ENCODE measurements around the gene RASGRP4.
A peak's percentile ranks its signal among the peaks of the same experiment; 100 is the strongest.
"Not testable (repeated sequence)": the region's sequence is repeated elsewhere in the genome, so short reads cannot be mapped to it uniquely, and the experiment has no call there.

The RASGRP4 gene, protein sequence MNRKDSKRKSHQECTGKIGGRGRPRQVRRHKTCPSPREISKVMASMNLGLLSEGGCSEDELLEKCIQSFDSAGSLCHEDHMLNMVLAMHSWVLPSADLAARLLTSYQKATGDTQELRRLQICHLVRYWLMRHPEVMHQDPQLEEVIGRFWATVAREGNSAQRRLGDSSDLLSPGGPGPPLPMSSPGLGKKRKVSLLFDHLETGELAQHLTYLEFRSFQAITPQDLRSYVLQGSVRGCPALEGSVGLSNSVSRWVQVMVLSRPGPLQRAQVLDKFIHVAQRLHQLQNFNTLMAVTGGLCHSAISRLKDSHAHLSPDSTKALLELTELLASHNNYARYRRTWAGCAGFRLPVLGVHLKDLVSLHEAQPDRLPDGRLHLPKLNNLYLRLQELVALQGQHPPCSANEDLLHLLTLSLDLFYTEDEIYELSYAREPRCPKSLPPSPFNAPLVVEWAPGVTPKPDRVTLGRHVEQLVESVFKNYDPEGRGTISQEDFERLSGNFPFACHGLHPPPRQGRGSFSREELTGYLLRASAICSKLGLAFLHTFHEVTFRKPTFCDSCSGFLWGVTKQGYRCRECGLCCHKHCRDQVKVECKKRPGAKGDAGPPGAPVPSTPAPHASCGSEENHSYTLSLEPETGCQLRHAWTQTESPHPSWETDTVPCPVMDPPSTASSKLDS

DNA sequence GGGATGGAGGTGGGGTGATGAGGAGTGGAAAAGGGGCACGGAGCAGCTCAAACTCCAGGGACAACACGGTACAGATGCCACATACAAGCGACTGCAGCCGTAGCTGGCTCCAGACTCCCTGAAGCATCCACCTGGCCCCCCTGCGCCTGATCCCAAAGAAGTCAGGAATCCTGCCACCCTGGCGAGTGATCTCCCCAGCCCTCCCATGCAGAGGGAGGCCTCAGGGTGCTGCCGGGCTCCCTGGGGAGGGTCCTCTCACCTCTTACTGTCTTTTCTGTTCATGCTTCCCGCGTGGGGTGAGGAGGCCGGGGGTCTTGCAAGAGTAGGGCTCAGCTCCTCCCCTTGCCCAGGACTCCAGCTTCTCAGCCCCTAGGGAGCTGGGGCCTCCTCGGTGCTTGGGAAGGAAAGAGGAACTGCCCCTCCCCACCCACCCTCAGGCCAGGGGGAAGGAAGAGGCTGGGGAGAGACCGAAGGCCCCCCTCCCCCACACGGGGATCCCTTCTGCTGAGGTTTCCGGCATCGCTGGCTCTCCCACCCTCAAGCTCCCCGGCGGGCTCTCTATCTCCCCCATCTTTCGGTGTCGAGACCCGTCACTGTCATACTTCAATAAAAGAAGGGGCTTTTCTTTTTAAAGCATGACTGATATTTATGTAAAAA is at the start of gene RASGRP4:
TSS of gene RASGRP4 (minus strand) at position 410 of the 657 bp plus-strand sequence. CDS start at position 282, 128 bp downstream.
- peak; percentile 94 for DNase-seq
- in situ Hi-C loops (cut with MboI; ENCODE audit: low pct_unique_long_range_greater_than_20kb, low sequenced_read_pairs) = no loop called here

DNA sequence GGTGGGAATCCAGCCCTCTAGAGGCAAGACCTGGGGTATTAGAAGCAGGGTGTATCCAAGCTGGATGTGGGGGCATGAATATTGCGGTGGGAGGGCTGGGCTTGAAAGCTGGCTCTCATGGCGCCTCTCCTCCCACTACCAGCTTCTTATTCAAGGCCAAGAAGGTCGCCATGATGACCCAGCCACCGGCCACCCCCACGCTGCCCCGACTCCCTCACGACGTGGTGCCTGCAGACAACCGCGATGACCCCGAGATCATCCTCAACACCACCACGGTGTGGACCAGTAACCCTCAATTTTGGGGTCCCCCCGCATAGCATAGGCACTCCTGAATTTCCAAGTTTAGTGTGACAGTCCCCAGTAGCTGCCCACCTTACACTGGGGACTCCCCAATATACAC is 49.2 kb upstream of the RASGRP4 start:
- no peak for DNase-seq
- in situ Hi-C loops (cut with MboI; ENCODE audit: low pct_unique_long_range_greater_than_20kb, low sequenced_read_pairs) = no loop called here

DNA sequence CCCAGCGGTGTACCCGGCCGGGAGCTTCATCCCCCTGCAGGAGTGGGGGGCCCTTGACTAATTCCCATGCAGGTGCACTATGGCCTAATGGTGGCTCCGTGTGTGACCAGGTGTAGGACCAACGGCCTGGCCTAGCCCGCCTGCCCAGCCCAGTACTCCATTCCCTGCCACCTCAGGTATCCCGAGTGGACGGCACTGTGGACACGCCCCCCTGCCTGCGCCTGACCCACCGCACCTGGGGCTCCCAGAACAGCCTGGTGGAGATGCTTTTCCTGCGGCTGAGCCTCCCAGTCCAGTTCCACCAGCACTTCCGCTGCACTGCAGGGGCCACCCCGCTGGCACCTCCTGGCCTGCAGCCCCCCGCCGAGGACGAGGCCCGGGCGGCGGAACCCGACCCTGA is 47.2 kb upstream of the RASGRP4 start:
- no peak for DNase-seq
- in situ Hi-C loops (cut with MboI; ENCODE audit: low pct_unique_long_range_greater_than_20kb, low sequenced_read_pairs) = no loop called here

DNA sequence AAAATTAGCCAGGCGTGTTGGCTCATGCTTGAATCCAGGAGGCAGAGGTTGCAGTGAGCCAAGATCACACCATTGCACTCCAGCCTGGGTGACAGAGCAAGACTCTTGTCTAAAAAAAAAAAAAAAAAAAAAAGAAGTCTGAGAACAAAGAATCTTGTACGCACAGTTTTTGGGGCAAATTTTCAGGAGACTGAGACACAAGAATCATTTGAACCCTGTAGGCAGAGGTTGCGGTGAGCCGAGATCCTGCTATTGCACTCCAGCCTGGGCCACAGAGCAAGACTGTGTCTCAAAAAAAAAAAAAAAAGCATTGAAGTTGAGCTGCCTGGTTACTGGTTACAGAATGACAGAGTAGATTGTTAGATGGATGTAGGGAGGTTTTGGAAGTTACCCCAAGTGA is 46.7 kb upstream of the RASGRP4 start:
- in situ Hi-C loops (cut with MboI; ENCODE audit: low pct_unique_long_range_greater_than_20kb, low sequenced_read_pairs); DNase-seq: not testable (repeated sequence)

DNA sequence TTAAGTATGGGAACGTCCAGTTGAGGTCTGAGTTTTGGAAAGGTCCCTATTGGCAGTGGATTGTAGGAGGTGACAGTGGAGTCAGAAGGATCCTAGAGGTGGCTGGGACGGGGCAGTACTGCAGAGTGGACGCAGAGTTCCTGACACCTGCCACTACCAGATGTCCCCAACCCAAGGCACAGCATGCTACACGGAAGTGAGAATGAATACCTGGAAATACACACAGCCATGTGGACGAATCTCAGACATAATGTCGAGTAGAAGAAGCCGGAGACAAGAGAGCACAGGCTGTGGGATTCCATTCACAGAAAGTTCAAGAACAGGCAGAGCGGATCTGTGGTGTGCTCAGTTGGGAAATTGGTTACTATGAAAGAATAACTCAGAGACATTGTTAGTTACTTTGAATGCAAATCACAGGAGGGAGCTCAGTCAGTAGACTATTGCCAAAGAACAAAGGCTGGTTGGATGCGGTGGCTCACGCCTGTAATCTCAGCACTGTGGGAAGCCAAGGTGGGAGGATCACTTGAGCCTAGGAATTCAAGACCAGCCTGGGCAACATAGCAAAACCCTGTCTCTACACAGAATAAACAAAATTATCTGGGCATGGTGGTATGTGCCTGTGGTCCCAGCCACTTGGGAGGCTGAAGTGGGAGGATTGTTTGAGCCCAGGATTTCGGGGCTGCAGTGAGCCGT is 44.9 kb upstream of the RASGRP4 start:
- in situ Hi-C loops (cut with MboI; ENCODE audit: low pct_unique_long_range_greater_than_20kb, low sequenced_read_pairs) = no loop called here
- DNase-seq = no peak

DNA sequence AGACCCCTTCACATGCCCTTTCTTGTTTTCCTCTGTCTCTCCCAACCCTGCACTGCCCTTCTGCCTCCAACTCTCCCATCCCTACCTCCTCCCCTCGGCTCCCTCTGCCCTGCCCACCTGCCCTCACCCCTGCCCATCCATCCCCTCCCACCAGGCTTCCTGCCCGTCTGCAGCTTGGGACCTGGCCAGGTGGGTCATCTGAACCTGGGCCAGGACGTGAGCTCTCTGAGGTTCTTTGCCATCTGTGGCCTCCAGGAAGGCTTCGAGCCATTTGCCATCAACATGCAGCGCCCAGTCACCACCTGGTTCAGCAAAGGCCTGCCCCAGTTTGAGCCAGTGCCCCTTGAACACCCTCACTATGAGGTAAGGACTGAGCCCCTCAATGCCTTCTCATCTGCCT is 43.1 kb upstream of the RASGRP4 start:
- no peak for DNase-seq
- in situ Hi-C loops (cut with MboI; ENCODE audit: low pct_unique_long_range_greater_than_20kb, low sequenced_read_pairs) = no loop called here

DNA sequence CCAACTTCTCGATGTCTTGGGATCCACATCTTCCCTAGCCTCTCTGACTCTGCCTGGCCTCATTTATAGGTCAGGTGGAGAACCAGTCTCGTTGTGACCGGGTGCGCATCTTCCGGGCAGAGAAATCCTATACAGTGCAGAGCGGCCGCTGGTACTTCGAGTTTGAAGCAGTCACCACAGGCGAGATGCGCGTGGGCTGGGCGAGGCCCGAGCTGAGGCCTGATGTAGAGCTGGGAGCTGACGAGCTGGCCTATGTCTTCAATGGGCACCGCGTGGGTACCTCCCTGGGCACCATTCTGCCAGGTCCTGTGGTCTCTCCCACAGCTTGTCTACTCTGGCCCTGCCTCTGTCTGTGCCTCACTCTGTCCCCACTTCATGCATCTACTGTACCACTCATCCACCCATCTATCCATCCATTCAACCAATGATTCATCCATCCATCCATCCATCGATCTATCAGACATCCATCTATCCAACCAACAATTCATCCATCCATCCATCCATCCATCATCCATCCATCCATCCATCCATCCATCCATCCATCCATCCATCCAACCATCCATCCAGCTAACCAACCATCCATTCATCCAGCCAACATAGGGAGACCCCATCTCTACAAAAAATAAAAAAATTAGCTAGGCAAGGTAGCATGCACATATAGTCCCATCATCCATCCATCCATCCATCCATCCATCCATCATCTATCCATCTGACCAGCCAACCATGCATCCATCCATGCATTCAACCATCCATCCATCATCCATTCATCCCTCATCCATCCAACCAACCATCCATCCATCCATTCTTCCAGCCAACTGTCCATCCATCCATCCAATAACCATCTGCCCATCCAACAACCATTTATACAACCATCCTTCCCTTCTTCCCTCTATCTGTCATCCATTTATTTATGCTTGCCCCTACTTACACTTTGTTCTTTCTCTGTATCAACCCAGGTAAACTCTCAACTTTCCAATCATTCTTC is 41.8 kb upstream of the RASGRP4 start:
- DNase-seq = no peak
- in situ Hi-C loops (cut with MboI; ENCODE audit: low pct_unique_long_range_greater_than_20kb, low sequenced_read_pairs) = no loop called here

DNA sequence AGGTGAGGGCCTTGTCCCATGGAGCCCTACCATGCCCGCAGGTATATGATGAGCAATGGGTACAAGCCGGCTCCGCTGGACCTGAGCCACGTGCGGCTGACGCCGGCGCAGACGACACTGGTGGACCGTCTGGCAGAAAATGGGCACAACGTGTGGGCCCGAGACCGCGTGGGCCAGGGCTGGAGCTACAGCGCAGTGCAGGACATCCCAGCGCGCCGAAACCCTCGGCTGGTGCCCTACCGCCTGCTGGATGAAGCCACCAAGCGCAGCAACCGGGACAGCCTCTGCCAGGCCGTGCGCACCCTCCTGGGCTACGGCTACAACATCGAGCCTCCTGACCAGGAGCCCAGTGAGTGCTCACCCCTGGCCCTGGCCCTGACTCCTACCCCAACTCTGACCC is 40.0 kb upstream of the RASGRP4 start:
- in situ Hi-C loops (cut with MboI; ENCODE audit: low pct_unique_long_range_greater_than_20kb, low sequenced_read_pairs) = no loop called here

DNA sequence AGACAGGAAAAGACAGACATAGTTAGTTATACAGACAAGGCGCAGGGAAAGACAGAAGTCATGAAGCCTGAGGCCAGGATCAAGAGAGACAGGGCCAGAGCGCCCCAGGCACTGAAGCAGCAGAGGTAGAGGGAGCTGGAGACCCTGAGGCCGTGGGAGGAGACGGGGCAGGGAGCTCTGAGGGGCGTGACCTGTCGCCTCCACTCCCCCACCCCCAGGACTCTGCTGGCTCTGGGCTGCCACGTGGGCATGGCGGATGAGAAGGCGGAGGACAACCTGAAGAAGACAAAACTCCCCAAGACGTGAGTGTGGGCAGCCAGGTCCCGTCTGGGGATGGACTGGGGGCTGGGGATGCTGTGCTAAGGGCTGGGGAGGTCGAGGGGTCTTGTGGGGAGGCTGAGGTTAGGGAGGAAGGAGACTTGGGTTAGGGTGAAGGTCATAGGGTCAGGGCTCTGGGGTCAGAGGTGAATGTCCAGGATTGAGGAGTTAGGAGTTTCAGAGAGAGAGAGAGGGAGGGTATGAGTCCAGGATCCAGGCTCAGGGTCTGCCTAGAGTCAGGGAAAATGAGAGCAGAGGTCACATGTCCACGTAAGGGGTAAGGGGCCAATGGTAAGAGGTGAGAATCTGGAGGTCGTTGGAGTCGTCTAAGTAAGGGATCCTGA is 38.5 kb upstream of the RASGRP4 start:
- no peak for DNase-seq
- in situ Hi-C loops (cut with MboI; ENCODE audit: low pct_unique_long_range_greater_than_20kb, low sequenced_read_pairs) = no loop called here

More for the DNA sequence above, 40.0 kb upstream of the RASGRP4 start:
- DNase-seq = no peak

DNA sequence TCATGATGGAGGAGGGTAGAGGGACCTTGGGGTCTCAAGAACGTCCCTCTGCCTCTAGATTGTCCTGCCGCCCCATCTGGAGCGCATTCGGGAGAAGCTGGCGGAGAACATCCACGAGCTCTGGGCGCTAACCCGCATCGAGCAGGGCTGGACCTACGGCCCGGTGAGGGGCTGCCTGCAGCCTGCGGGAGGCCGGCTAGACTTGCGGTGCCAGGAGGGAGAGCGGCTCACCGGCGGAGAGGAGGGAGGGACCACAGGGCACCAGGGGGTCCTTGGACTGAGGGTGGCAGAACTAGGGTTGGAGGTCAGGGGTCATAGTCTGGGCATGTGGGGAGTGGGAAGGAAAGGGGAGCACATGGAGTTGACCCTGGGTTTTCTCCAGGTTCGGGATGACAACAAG is 37.3 kb upstream of the RASGRP4 start:
- in situ Hi-C loops (cut with MboI; ENCODE audit: low pct_unique_long_range_greater_than_20kb, low sequenced_read_pairs) = no loop called here
- no peak for DNase-seq

DNA sequence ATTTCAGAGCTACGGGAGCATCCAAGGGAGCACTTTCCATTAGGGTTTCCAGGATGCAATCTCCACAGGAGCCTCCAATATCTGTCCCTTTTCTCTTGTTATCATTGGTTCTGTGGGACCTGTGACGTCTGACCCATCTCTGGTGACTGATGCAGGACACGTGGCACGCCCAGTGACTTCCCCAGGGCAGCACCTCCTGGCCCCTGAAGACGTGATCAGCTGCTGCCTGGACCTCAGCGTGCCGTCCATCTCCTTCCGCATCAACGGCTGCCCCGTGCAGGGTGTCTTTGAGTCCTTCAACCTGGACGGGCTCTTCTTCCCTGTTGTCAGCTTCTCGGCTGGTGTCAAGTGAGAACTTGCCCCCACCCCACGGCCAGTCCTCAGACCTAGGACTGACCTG is 33.0 kb upstream of the RASGRP4 start:
- in situ Hi-C loops (cut with MboI; ENCODE audit: low pct_unique_long_range_greater_than_20kb, low sequenced_read_pairs) = no loop called here
- no peak for DNase-seq

DNA sequence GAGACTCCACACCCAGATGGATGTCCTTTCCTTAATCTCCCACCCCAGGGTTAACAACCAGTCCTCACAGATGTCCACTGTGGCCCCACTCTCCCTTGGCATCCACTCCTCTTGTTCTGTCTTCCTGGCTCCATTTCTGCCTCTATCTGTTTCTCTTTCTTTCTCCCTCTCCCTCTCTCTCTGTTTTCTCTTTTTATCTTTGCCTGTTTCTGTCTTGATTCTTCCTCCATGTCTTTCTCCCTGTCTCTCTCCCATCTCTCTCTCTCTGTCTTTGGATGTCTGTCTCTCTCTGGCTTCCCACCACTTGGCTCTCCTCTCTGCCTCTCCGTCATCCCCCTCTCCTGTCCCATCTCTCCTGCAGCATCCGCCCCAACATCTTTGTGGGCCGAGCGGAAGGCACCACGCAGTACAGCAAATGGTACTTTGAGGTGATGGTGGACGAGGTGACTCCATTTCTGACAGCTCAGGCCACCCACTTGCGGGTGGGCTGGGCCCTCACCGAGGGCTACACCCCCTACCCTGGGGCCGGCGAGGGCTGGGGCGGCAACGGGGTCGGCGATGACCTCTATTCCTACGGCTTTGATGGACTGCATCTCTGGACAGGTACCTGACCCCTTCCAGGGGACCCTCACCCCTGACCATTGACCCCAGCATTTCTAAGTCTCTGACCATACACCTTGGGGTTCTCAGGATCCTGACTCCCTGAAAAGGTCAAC is 31.8 kb upstream of the RASGRP4 start:
- DNase-seq = no peak
- in situ Hi-C loops (cut with MboI; ENCODE audit: low pct_unique_long_range_greater_than_20kb, low sequenced_read_pairs) = no loop called here

DNA sequence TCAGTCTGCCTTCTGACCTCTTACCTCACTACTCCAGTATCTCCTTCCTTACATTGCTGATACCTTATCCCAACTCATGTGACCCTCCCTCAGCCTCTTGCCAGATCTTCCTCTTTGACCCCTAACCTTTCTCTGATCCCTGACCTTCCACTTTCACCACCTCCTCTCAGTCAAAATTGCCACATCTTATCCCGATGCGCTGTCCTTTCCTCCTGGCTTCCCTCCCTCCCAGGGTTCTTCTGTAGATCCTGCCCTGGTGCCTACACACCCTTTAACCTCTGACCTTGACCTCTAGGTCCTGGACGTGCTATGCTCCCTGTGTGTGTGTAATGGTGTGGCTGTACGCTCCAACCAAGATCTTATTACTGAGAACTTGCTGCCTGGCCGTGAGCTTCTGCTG is 31.2 kb upstream of the RASGRP4 start:
- no peak for DNase-seq
- in situ Hi-C loops (cut with MboI; ENCODE audit: low pct_unique_long_range_greater_than_20kb, low sequenced_read_pairs) = no loop called here

DNA sequence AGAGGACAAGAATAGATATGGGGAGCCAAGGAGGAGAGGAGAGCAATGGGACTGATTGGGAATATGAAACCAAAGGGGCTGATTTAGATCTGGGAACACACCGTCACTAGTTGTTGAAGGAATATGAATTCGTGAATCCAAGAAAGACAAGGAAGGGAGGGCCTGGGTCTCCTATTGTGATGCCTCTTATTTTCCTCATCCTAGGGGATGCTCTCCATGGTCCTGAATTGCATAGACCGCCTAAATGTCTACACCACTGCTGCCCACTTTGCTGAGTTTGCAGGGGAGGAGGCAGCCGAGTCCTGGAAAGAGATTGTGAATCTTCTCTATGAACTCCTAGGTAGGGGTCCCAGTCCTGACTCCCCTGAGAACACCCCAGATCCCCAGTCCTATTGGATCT is 29.0 kb upstream of the RASGRP4 start:
- in situ Hi-C loops (cut with MboI; ENCODE audit: low pct_unique_long_range_greater_than_20kb, low sequenced_read_pairs) = no loop called here
- DNase-seq = peak; percentile 44

DNA sequence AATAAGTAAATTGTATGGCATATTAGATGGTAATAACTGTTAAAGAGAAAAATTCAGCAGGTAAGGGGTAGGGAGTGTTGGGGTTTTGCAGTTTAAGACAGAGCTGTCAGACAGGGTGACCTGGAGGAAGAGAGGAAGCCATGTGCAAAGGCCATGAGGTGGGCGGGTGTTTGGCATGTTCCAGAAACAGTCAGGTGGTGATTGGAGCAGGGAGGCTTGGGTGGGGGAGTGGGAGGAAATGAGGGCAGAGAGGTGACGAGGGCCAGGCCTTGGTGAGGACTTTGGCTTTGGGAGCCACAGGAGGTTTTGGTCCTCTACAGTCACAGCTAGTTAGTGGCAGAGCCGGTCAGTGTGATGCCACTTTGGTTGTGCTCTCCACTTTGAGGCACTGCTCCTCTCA is 27.6 kb upstream of the RASGRP4 start:
- in situ Hi-C loops (cut with MboI; ENCODE audit: low pct_unique_long_range_greater_than_20kb, low sequenced_read_pairs) = no loop called here
- DNase-seq = no peak

DNA sequence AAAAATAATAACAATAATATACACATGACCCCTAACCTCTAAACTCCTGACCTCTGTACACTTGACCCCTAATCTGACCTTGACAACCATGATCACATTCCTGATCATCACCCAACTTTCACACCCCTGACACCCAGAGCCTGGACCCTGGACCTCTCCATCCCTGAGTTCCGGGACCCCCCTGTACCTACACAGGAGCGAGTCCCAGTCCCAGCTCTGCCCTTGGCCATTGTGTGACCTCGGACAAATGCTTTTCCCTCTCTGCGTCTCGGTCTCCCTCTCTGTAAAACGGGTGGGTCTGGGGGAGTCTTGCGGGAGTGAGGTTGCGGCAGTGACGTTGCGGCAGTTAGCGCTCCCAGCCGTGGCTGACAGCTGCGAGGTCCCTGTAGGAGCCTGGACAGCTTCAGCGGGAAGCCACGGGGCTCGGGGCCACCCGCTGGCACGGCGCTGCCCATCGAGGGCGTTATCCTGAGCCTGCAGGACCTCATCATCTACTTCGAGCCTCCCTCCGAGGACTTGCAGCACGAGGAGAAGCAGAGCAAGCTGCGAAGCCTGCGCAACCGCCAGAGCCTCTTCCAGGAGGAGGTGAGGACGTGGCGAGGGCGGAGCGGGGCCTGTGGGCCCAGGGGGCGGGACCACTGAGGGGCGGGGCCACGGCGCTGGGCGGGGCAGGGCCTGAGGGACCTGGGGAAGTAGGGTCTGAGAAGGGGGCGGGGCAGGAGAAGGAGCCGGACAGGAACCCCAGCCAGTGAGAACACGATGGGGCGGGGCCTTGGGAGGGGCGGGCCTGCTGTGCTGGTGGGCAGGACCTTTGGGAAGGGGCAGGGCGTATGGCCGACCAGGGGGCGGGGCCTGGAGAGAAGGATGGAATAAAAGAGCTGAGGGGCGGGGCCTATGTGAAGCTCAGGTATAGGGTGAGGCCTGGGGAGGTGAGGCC is 26.7 kb upstream of the RASGRP4 start:
- DNase-seq = no peak
- in situ Hi-C loops (cut with MboI; ENCODE audit: low pct_unique_long_range_greater_than_20kb, low sequenced_read_pairs) = no loop called here
